NCI-H460 (cell line): ENCODE results near the gene AKAP5. TPM values are rescaled to one million over a fixed set of nuclear protein-coding genes. Genes with fewer than 3 reads are reported as not detected.

Source experiments
- total RNA-seq: library from RNA; depleted of rRNA; stranded (reverse); fragments of >200 nt; shearing (Covaris generic); gene quantifications from 2 replicates; pipeline ENCODE4 v1.2.3, GENCODE V29; 2014; rRNA removed

AKAP5 gene
- total RNA-seq, 1 experiment from 2014 or later = 0.22 TPM

Other genes with a start within 250 kb of the AKAP5 start
- gene ESR2, start 171.1 kb upstream of the AKAP5 start, total RNA-seq = 0.07 TPM in 1 of 2 replicates, not detected in the other
- 53.6 and 63.5 TPM in 2 replicates for gene MTHFD1, start 77.1 kb upstream of the AKAP5 start, total RNA-seq
- 12.5 and 13.8 TPM in 2 replicates for gene ZBTB25, start 38.3 kb downstream of the AKAP5 start, total RNA-seq
- 30.5 and 32.9 TPM in 2 replicates for gene ZBTB1, start 39.3 kb downstream of the AKAP5 start, total RNA-seq
- gene HSPA2, start 75.2 kb downstream of the AKAP5 start, total RNA-seq = 3.8 and 4.5 TPM in 2 replicates
- gene PPP1R36, start 84.5 kb downstream of the AKAP5 start, total RNA-seq = 0.22 and 0.61 TPM in 2 replicates
- gene PLEKHG3, start 238.9 kb downstream of the AKAP5 start, total RNA-seq = 16.4 and 20.6 TPM in 2 replicates